Thoracic aorta (tissue), 2 donors: ENCODE data around the gene SCNN1B. TPM values are rescaled to one million over a fixed set of nuclear protein-coding genes. Genes with fewer than 3 reads are reported as not detected.

Experiments
- ATAC-seq: fragments of 150-250 bp; one replicate; pipeline ENCODE4 v1.8.0; 2017; ENCODE audit warnings: low read depth; ENCODE audit not compliant: insufficient number of reproducible peaks, low FRiP score
- DNase-seq: peaks from one replicate; pipeline ENCODE4 v3.0.0-alpha.2; 2020; ENCODE audit warnings: low spot score
- H3K27ac ChIP-seq, 2 donors: fragments of 200-600 bp; sonication (generic); 1 replicate in 1 of 2; 2 replicates in 1 of 2; pipeline ENCODE4 v1.5.1; 2016; ENCODE audit warnings: mild to moderate bottlenecking in 2 of 2, moderate library complexity in 2 of 2
- H3K27me3 ChIP-seq: fragments of 200-600 bp; sonication (generic); replicated peaks from 2 replicates; pipeline ENCODE4 v1.6.0; 2016; ENCODE audit warnings: mild to moderate bottlenecking; ENCODE audit not compliant: insufficient read depth
- H3K36me3 ChIP-seq: fragments of 200-600 bp; sonication (generic); one replicate; pipeline ENCODE4 v1.5.1; 2016
- H3K4me1 ChIP-seq, 2 donors: fragments of 200-600 bp; sonication (generic); 1 replicate in 1 of 2; 2 replicates in 1 of 2; pipeline versions ENCODE4 v1.5.1 to v1.6.0; 2016; ENCODE audit warnings: low read depth in 2 of 2, mild to moderate bottlenecking in 1 of 2; ENCODE audit not compliant: control insufficient read depth in 1 of 2
- H3K4me3 ChIP-seq: fragments of 200-600 bp; sonication (generic); 2 replicates; pipeline ENCODE4 v1.5.1; 2016; ENCODE audit warnings: mild to moderate bottlenecking
- H3K9me3 ChIP-seq: fragments of 200-600 bp; sonication (generic); 2 replicates; pipeline ENCODE4 v1.5.1; 2016
- CTCF ChIP-seq: fragments of 200-600 bp; sonication (generic); IDR thresholded peaks from one replicate; pipeline ENCODE4 v1.5.1; 2019; ENCODE audit warnings: antibody characterized with exemption
- total RNA-seq, 2 donors: library from RNA; depleted of rRNA; stranded (reverse); fragments of >200 nt; gene quantifications; one replicate each; pipeline versions ENCODE4 v1.1.0 to v1.2.3, GENCODE V29; 2016

The SCNN1B gene
- total RNA-seq, 2 donors from 2014 or later, result 1.1 TPM; not detected in 1

- Histone ChIP-seq H3K36me3 (no peaks in the 10 kb centered on the region), H3K4me3 (no peak overlapping the region), H3K4me1 (no peaks in the 10 kb centered on the region), H3K27ac (no peak overlapping the region), H3K27me3 (no peaks in the 10 kb centered on the region), H3K9me3 (no peaks in the 10 kb centered on the region)
- TF ChIP-seq CTCF, result no peak
- DNase-seq, result no peak
- ATAC-seq, result no peak
Measured at GRCh38 chr16:23342083-23342640, 40.1 kb downstream of the SCNN1B start.

- TF ChIP-seq CTCF, result no peak
- Histone ChIP-seq H3K27ac (no peak overlapping the region), H3K36me3 (no peaks in the 10 kb centered on the region), H3K4me3 (no peak overlapping the region), H3K27me3 (no peaks in the 10 kb centered on the region), H3K4me1 (no peaks in the 10 kb centered on the region), H3K9me3 (no peaks in the 10 kb centered on the region)
- no peak for DNase-seq
- no peak for ATAC-seq
Measured at GRCh38 chr16:23343643-23344612, 41.8 kb downstream of the SCNN1B start.

- no peak for TF ChIP-seq CTCF
- Histone ChIP-seq H3K4me3 (no peak overlapping the region), H3K9me3 (no peaks in the 10 kb centered on the region), H3K27ac (no peak overlapping the region), H3K36me3 (no peaks in the 10 kb centered on the region), H3K27me3 (no peaks in the 10 kb centered on the region), H3K4me1 (no peaks in the 10 kb centered on the region)
- no peak for DNase-seq
- ATAC-seq, result no peak
Measured at GRCh38 chr16:23345237-23345636, 43.1 kb downstream of the SCNN1B start.

- DNase-seq (no peak), ATAC-seq (no peak)
- H3K4me3 ChIP-seq, result no peak overlapping the region
- TF ChIP-seq CTCF, result no peak
- H3K9me3 ChIP-seq, result no peaks in the 10 kb centered on the region
- H3K27ac ChIP-seq, result no peak overlapping the region
- H3K36me3 ChIP-seq, result no peaks in the 10 kb centered on the region
- H3K27me3 ChIP-seq, result no peaks in the 10 kb centered on the region
- no peaks in the 10 kb centered on the region for H3K4me1 ChIP-seq
Measured at GRCh38 chr16:23348579-23349469, 46.7 kb downstream of the SCNN1B start.

- no peak overlapping the region for H3K4me3 ChIP-seq
- no peaks in the 10 kb centered on the region for H3K9me3 ChIP-seq
- no peaks in the 10 kb centered on the region for H3K27me3 ChIP-seq
- ATAC-seq (no peak), DNase-seq (no peak)
- H3K4me1 ChIP-seq, result no peaks in the 10 kb centered on the region
- H3K27ac ChIP-seq, result no peak overlapping the region
- H3K36me3 ChIP-seq, result no peaks in the 10 kb centered on the region
- no peak for TF ChIP-seq CTCF
Measured at GRCh38 chr16:23351360-23351759, 49.3 kb downstream of the SCNN1B start.
